Left ventricle myocardium superior (tissue), 1 donor: ENCODE results near the gene GORASP1. TPM values are rescaled to one million over a fixed set of nuclear protein-coding genes. Genes with fewer than 3 reads are reported as not detected.

Source experiments
- ATAC-seq: fragments of 200-7000 bp; cut with Tn5 transposase; one replicate; pipeline ENCODE4 v1.9.1; 2020; ENCODE audit warnings: mild to moderate bottlenecking, moderate library complexity
- DNase-seq: peaks from one replicate; pipeline ENCODE4 v3.0.0-alpha.2; 2020
- intact Hi-C: fragments of 100-400 bp; cut with micrococcal nuclease; formaldehyde crosslinking; loops from one replicate; pipeline ENCODE4 v1.11.0; 2022
- long read RNA-seq: library from polyadenylated mRNA; unstranded; transcript quantifications from one replicate; pipeline ENCODE4 v2.0.0, GENCODE V29; 2021
- total RNA-seq: library from RNA; stranded (reverse); fragmentation: NEBNext Ultra II Directional; extraction: Animal tissue kit (Norgen Biotek cat#: 25700); gene quantifications from one replicate; pipeline ENCODE4 v1.2.1, GENCODE V29; 2021
- donor health status: DM: no; HTN: yes; CAD: no; lungs with severe emphysema.

Gene GORASP1
- total RNA-seq, result 50.6 TPM
- long read RNA-seq, transcript GORASP1-201 (9 exons, 3,722 nt), result major isoform, 34 of 71 reads
- long read RNA-seq, partial matches to known transcripts, result 10 of 71 reads
- long read RNA-seq, other reads (novel, unspliced or antisense), result 25 of 71 reads

DNA sequence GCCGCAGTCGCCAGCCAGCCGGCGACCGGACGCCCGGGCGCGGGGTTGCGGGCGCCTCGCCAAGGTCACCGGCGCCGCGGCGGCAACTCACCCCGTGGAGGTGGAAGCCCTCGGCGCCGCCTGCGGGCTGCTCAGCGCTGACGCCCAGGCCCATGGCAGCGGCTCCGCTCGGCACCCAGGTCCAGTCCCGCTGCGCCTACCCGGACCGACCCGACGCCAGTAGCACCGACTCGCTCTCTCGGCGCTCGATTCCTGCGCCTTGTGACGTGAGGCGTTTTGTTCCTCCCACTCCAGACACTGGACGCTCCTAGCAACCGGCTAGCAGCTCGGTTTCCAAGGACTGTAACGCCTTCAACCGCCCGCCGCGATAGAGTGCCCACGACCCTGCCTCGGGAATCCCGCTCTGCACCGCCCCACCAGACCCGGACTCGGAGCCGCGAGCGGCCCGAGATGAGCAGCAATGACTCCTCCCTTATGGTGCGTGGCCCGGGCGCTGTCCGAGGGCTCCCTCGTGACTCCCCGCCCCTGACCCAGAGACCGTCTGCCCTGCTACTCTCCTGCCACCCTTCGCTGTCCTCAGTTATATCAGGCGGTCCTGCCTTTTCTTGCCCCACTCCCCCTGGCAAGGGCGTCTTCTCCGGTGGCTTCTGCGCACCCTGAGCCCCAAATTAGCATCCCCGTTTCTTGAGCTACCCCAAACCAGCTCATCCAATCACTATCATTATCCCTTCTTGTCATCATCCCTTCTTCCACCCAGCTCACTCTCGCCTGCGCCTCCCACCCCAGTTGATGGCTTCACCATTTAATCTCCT is at the start of gene GORASP1, which contains the start of gene TTC21A:
Gene GORASP1 (minus strand): TSS at position 240 of the 812 bp plus-strand sequence. CDS start 86 bp downstream, at position 154.
Gene TTC21A (plus strand): TSS at position 293 of the 812 bp plus-strand sequence. CDS start 158 bp downstream, at position 451.
- ATAC-seq, result peak; percentile 93
- intact Hi-C loops, result no loop called here
- peak; percentile 92 for DNase-seq

DNA sequence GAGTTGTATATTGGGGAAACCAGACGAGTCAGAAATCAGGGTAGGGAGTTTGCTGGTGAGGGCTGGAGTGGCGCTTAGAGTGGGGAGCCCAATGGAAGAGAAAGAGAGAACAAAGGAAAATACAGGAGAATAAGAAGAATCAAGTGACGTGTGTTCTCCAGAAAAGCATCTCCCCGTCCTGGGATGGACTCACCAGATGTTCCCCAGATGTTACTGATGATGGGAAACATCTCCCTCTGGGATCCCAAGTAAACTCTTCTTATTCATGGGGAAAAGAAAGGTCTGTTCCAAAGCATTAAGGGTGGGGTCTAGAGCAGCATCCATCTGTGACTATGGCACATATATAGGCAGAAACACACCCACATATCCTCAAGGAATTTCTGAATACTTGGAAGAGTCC is 49.0 kb upstream of the GORASP1 start:
- intact Hi-C loops, result no loop called here
- ATAC-seq (no peak), DNase-seq (no peak)

DNA sequence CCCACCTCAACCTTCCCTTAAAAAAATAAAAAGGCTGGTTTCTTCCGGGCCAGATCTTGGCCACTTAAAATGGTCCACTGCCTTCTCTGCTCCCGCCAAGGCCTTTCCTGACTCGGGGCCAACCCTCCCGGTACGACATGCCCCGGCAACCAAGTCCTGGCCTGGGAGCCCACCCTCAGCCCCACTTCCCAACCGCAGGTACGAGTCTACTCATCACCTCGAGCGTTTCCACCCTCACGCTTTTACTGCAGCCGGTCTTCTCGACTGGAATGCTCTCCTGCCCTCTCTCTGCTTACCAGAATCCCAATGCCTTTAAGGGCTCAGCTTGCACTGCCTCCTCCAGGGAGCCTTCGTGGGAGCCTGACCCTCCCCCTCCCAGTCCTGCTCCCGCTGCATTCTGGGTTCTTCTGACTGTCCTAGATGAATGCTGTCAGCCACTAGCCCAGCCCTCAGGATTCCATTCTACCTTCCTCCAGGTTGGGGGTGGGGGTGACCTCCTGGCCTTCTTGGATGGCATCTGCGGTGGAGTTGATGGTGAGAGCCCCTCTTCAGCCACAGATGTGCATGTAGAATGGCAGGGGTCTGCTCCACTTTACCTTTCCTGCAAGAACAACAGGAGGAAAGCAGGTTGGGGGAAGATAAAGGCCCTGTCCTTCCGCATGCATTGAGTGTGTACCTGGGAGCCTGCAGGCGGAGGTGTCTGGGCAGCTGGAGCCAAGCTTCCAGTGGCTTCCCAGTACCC is 47.0 kb upstream of the GORASP1 start:
- DNase-seq (peak; percentile 53), ATAC-seq (no peak)
- intact Hi-C loops, result no loop called here

DNA sequence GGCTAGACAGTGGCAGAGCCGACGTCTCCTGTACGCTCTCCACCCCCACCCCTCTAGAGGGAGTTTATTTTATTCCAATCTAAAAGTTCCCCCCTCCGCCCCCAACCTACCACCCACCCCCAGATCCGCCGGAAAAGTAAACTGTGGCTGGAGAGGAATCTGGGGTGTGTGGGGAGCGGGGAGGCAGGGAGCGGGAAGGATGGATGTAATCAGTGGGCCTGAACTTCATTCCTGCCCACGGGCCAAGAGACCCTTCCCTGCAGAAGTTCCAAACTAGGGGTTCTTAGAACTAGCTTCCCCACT is 46.5 kb upstream of the GORASP1 start:
- ATAC-seq (no peak), DNase-seq (no peak)
- intact Hi-C loops, result no loop called here

DNA sequence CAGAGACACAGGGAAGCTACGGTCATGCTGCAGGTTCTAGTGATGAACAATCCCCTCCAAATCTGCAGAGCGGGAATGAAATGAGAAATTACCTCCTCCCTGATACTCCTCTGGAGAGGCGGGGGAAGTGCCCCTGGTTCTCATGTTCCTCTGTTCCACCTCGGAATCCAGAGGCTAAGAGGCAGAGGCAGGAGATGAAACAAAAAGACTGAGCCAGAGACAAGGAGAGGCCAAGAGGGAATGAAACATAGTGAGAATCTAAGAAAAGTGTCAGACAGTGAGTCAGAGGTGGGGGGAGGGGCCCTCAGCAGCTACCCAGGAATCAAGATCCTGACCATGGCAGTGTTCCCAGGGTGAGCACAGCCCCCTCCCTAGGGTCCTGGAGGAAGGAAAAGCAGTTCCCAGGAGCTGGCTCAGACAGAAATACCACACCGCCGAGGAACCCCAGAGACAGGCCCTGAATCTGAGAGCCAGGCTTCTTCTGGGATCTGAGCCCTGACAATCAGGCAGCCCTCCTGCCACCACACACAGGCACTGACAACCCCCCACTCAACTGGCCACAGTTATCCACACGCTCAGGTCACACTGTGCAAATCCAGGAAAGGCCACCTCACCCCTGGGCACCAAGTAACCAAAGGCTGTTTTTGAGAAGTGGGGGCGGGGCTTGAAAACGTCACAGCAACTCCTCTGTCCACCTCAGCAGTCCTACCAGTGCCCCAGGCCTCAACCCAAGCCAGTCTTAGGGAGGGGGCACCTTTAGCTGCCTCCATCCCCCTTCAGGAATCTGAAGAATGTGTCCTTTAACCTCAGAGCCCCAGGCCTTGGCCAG is 43.6 kb upstream of the GORASP1 start:
- DNase-seq, result peak; percentile 86
- ATAC-seq, result peak; percentile 40
- intact Hi-C loops, result no loop called here

DNA sequence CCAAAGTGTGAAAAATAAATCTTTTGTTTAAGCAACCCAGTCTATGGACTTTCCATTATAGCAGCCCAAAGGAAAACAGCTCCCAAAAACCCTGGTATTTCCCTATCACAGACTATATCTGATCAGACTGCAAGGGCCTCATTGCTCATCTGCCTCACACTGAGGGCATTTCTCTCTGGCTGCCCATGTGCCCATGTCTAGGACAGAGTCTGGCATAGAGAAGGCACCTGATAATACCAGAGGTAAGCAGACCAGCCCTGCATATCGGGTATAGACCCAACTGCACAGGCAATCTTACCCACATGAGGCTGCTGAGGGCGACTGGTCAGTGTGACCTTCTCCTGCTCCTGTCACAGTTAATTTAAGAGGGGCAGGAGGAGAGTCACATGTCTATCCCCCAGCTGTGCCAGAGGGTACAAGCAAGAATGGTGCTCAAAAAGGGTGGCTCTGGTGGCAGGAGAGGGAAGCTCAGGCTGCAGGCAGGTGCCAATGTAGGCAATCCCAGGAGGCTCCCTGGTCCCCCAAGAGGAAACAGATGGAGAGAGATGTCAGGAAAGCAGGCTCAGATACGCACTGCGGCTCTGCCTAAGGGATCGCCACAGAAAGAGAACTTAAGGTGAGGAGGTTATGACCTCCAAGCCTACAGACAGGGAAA is 42.8 kb upstream of the GORASP1 start:
- DNase-seq (no peak), ATAC-seq (no peak)
- intact Hi-C loops, result no loop called here

DNA sequence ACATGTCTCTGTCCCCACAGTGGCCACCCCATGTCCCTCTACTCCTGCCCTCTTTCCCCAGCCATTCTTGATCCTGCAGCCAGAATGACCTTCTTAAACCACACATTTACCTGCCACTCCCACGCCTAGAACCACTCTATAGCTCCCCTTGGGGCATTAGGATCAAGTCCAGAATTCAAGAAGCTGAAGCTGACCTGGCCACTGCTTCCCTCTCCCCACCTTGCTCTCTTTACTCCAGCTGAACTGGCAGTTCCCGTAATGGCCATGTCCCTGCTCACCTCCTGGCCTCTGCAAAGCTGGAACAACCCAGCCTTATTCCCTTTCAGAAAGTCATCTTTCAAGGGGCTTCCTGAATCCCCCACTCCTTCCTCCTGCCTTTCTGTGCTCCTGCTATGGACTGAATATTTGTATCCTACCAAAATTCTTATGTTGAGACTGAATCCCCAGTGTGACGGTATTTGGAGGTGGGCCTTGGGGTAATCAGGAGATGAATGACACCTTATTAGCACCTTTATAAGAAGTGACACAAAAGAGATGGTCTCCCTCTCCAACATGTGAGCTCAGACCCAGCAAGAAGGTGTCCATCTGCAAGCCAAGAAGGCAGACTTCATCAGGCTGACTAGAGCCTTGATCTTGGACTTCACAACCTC is 42.2 kb upstream of the GORASP1 start:
- DNase-seq (no peak), ATAC-seq (no peak)
- intact Hi-C loops, result no loop called here

DNA sequence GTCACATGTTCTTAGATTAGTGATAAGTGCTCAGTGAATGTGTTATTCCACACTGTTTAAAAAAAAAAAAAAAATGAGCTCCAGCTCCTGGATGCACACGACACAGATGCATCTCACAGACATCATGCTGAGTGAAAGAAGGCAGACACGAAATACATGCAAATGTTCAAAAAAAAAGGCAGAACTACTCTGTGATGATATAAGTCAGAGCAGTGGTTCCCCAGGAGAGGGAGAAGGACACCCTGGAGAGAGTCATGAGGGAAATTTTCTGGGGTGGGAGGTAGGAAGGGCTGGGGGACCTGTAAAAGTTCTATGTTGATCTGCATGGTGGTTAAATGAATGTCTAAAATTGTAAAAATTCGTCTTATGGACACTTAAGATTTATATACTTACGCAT is 41.6 kb upstream of the GORASP1 start:
- ATAC-seq, result no peak
- intact Hi-C loops, result no loop called here
- no peak for DNase-seq

DNA sequence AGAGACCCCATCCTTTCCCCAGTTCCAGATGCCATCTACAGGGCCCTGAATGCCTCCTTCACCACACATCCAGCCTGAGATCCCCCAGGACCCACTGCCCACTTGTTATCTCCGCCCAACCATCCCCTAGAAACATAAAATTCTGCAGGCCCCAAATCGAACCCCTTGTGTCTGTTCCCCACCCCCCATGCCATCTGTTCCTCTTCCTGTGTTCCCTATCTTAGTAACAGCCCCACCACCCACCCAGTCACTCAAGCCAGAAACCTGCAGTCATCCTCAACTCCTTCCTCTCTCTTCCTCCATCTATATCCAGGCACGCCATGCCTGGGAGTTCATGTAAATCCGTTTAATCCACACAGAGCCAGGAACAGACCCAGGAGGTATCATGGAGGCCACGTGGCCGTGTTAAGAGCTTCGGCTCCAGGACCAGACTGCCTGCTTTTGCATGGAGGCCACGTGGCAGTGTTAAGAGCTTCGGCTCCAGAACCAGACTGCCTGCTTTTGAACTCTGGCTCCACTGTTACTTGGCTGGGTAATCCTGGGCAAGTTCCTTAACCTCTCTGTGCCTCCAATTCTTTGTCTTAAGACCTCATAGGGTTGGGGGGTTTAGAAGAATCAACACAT is 41.1 kb upstream of the GORASP1 start:
- intact Hi-C loops, result no loop called here
- DNase-seq, result no peak
- no peak for ATAC-seq

DNA sequence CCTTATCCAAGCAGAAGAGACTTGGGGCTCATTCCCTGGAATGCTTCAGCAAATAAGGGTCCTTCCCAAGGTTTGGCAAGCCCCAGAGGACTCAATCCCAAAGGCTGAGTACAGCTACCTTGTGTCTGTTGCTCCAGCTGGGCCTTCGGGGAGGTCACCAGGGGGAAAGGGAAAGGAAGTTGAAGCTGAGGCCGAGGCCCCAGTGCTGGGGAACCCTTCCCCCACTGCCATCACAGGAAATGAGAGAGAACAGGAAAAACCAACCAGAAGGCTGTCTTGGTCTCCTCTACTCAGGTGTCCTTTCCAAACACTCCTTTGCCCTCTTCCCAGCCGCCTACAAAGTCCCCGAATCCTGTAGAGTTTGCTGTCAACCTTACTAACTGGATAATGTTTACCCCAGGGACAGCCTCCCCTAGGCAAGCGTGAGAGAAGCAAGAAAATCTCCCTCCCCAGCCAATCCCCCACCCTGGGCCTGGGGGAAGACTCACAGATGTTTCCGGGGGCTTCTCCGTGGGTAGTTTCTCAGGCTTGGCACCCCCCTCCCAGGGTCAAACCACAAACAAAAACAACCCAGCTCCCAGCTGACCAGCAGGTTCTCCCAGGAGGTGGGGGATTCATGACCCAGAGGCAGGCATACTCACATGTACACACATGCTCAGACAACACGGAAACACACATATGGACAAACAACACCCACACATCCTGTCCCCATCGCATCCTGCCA is 40.4 kb upstream of the GORASP1 start:
- intact Hi-C loops, result no loop called here

DNA sequence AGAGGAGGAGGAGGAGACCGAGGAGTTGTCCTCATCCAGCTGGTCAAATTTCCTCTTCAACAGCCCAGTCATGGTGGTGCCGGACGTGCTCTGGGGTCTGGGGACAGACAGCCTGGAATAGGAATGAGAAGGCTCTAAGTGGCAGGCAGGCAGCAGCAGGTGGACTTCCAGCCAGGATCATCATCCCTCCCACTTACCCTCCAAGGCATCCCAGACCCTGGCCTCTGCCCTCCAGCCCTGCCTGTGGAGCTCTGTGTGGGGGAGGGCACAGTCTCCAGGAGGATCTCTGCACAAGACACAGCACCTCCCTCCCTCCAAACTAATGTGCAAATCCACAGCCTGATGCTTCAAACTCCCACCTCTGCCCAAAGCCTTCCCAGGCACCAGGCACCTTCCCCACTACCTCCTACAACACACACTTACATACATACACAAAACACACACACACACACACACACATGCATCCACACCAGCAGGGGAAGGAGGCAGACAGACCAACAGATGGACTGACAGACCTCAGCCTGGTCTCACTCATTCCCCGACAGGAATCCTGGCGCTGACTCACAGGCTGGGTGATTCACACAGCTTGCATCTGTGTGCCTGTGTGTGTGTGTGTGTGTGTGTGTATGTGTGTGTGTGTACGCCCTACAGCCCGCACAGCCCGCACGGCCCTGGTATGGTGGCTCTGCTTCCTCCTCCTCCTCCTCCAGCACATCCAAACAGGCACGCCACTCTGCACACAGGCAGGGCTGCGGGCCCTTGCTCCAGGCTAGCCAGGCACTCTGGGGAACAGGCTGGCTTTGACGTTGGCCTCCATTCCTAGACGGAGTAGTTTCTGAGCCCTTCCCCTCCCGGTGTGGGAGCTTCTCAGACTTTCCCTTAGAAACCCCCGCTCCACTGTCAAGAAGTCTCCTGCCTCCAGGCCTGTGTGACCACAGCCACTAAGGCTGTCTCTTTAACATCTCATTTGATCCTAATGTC is 39.5 kb upstream of the GORASP1 start:
- ATAC-seq (peak; percentile 56), DNase-seq (peak; percentile 79)
- intact Hi-C loops, result no loop called here

More for the DNA sequence above, 40.4 kb upstream of the GORASP1 start:
- DNase-seq (no peak), ATAC-seq (no peak)

DNA sequence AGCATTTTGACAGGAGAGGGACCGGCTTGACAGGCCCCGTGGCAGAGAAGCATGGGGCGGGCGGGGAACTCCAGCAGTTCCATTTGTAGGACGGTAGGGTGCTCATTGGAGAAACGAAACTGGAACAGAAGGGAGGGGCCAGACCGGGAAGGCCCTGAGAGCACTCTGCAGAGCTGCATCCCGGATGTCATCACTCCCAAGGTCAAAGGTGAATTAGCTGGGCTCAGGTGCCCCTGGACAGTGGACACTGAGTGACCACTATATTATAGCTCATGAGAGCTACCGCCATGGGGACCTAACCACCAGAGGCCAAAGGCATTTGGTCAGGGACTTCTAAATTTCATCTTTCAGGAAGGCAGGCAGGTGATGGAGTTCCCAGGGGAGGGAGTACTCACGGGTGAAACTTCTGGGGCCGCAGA is 38.7 kb upstream of the GORASP1 start:
- intact Hi-C loops, result no loop called here
- ATAC-seq, result no peak
- DNase-seq, result peak; percentile 59

DNA sequence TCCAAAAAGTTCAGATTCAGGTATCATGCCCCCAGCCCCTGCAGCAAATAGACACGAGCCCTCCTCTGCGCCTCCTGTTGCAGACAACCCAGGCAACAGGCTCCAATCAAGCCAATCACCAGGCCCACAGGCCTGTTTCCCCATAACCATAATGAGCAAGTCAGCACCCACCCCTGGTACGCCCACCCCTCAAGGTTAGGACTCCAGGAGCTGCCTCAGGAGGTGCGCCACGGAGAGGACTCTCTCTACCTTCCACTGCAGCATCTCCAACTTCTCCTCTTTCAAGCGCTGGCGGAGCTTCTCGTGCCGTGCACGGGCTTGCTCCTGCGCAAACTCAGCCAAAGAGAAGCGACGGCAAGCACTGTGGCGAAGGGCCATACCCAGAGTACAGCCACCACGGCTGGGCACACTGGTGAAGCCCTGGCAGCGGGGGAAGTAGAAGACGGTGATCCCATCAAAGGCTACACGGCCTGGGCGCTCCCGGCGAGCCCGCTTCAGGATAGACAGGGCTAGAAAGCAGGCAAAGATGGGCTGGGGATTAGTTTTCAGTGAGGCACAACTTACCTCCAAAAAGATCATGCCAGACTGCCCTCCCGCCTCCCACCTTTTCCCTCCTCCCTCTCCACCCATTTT is 37.4 kb upstream of the GORASP1 start:
- intact Hi-C loops, result no loop called here

DNA sequence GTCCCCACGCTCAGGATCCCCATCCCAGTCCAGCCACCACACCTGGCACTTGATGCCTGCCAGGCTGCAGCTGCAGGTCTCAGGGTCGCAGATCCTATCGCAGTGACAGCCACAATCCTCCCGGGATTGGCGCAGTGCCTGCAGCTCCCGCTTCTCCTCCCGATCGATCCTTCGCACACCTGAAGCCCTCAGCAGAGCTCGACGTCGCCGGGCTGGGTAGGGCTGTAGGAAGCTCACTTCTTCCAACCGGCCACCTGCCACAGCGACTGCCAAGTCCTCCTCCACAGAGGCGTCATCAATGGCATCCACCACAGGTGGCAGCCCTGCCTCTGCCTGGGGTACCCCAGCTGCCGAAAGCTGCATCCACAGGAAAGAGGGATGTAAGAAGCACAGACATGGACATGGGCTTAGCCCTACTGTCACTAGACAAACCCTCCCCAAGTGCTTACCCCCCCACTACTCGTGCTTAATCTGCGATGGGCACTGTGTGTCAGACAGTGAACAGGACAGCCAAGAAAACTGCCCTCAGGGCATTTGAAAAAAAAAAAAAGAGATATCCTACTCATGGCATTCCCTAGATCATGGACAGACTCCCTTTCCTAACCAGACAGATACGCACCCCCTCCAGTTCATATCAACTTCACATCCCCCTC is 36.8 kb upstream of the GORASP1 start:
- no peak for ATAC-seq
- intact Hi-C loops, result no loop called here
- no peak for DNase-seq

More for the DNA sequence above, 37.4 kb upstream of the GORASP1 start:
- DNase-seq (no peak), ATAC-seq (no peak)
